ENCODE results near the gene PBX3. TPM values are rescaled to one million over a fixed set of nuclear protein-coding genes. Genes with fewer than 3 reads are reported as not detected.

Gene PBX3
- total RNA-seq, 1 donor from 2014 or later, result 48.6 TPM

- no peak for TF ChIP-seq CTCF (IDR thresholded peaks at IDR 0.05)
- H3K27me3 ChIP-seq, result no peaks in the 10 kb centered on the region
- H3K27ac ChIP-seq, result no peak overlapping the region
- H3K9me3 ChIP-seq, result no peaks in the 10 kb centered on the region
- no peak overlapping the region for H3K4me3 ChIP-seq
- H3K4me1 ChIP-seq, result no peaks in the 10 kb centered on the region
- ATAC-seq (no peak), DNase-seq (no peak)
- no peaks in the 10 kb centered on the region for H3K36me3 ChIP-seq
- intact Hi-C loops (cut with DNase I), result no loop called here
Observed at GRCh38 chr9:125884218-125884595, 137.0 kb downstream of the PBX3 start.

GRCh38 chr9:125885405-125886034 lies 138.3 kb downstream of the PBX3 start:
- H3K27ac ChIP-seq, result no peak overlapping the region
- H3K4me1 ChIP-seq, result peaks cover 4% of the 10 kb centered on the region
- TF ChIP-seq CTCF (IDR thresholded peaks at IDR 0.05), result no peak

GRCh38 chr9:125886365-125886764 lies 139.2 kb downstream of the PBX3 start:
- ATAC-seq, result no peak
- Histone ChIP-seq H3K4me3 (no peak overlapping the region), H3K4me1 (peaks cover 4% of the 10 kb centered on the region), H3K27ac (no peak overlapping the region), H3K27me3 (no peaks in the 10 kb centered on the region), H3K36me3 (no peaks in the 10 kb centered on the region), H3K9me3 (no peaks in the 10 kb centered on the region)
- DNase-seq, result no peak
- TF ChIP-seq CTCF (IDR thresholded peaks at IDR 0.05), result no peak
- intact Hi-C loops (cut with DNase I), result no loop called here

More at GRCh38 chr9:125885405-125886034, 138.3 kb downstream of the PBX3 start:
- Histone ChIP-seq H3K27me3 (no peaks in the 10 kb centered on the region), H3K9me3 (no peaks in the 10 kb centered on the region), H3K4me3 (no peak overlapping the region), H3K36me3 (no peaks in the 10 kb centered on the region)
- intact Hi-C loops (cut with DNase I), result no loop called here
- DNase-seq (no peak), ATAC-seq (no peak)

GRCh38 chr9:125887172-125887571 lies 140.0 kb downstream of the PBX3 start:
- no peaks in the 10 kb centered on the region for H3K9me3 ChIP-seq
- intact Hi-C loops (cut with DNase I), result no loop called here
- no peak for DNase-seq
- H3K36me3 ChIP-seq, result no peaks in the 10 kb centered on the region
- no peaks in the 10 kb centered on the region for H3K27me3 ChIP-seq
- H3K4me3 ChIP-seq, result no peak overlapping the region
- peaks cover 4% of the 10 kb centered on the region for H3K4me1 ChIP-seq
- no peak for ATAC-seq
- H3K27ac ChIP-seq, result no peak overlapping the region
- no peak for TF ChIP-seq CTCF (IDR thresholded peaks at IDR 0.05)

- intact Hi-C loops (cut with DNase I), result no loop called here
- DNase-seq (no peak), ATAC-seq (no peak)
- Histone ChIP-seq H3K4me3 (no peak overlapping the region), H3K4me1 (peaks cover 4% of the 10 kb centered on the region), H3K27ac (no peak overlapping the region), H3K9me3 (no peaks in the 10 kb centered on the region), H3K27me3 (no peaks in the 10 kb centered on the region), H3K36me3 (no peaks in the 10 kb centered on the region)
- TF ChIP-seq CTCF (IDR thresholded peaks at IDR 0.05), result no peak
Observed at GRCh38 chr9:125888211-125888610, 141.0 kb downstream of the PBX3 start.

- DNase-seq (peak; percentile 61), ATAC-seq (peak; percentile 69)
- no peak for TF ChIP-seq CTCF (IDR thresholded peaks at IDR 0.05)
- intact Hi-C loops (cut with DNase I), result no loop called here
- no peaks in the 10 kb centered on the region for H3K9me3 ChIP-seq
- H3K4me3 ChIP-seq, result peak overlapping the region; percentile 49
- H3K27ac ChIP-seq, result no peak overlapping the region
- H3K27me3 ChIP-seq, result no peaks in the 10 kb centered on the region
- H3K4me1 ChIP-seq, result peaks cover 4% of the 10 kb centered on the region
- no peaks in the 10 kb centered on the region for H3K36me3 ChIP-seq
Observed at GRCh38 chr9:125889112-125889475, 141.9 kb downstream of the PBX3 start.

All from upper lobe of right lung (tissue), 1 donor.